PC-3 (cell line): Measurements from ENCODE around the gene RIMBP2. TPM values are rescaled to one million over a fixed set of nuclear protein-coding genes. Genes with fewer than 3 reads are reported as not detected.

Experiments
- ATAC-seq: fragments of 200-7000 bp; cut with Tn5 transposase; 2 replicates; pipeline ENCODE4 v1.9.1; 2020; ENCODE audit warnings: mild to moderate bottlenecking, moderate library complexity
- BruUV-seq: library from RNA; stranded (reverse); fragments of 400-500 nt; replicated peaks from 2 replicates; lab custom pipeline; 2021; lab: Mats Ljungman, UMichigan
- CTCF ChIA-PET: fragments of 300-600 bp; sonication (Branson Sonifier 250); formaldehyde crosslinking; loops from one replicate; lab custom pipeline; 2022; ENCODE audit warnings: antibody characterized with exemption; lab: Charles Lee
- POLR2A ChIA-PET: fragments of 300-600 bp; sonication (Branson Sonifier 250); formaldehyde crosslinking; loops from one replicate; lab custom pipeline; 2022; ENCODE audit warnings: antibody characterized with exemption; ENCODE audit not compliant: unreplicated experiment; lab: Charles Lee
- DNase-seq: peaks from one replicate; pipeline ENCODE4 v3.0.0-alpha.2; 2015
- H2AFZ ChIP-seq: fragments of 300-600 bp; sonication (generic); 2 replicates; pipeline ENCODE4 v1.6.0; 2016; ENCODE audit warnings: antibody characterized with exemption, low read length
- H3F3A ChIP-seq: fragments of 300-600 bp; sonication (generic); one replicate; pipeline ENCODE4 v1.6.0; 2017; ENCODE audit warnings: antibody characterized with exemption, low read length, control low read depth, mild to moderate bottlenecking; ENCODE audit not compliant: unreplicated experiment
- H3K27ac ChIP-seq: fragments of 300-600 bp; sonication (generic); 2 replicates; pipeline ENCODE4 v1.5.1; 2016; ENCODE audit warnings: mild to moderate bottlenecking, low read length
- H3K27me3 ChIP-seq: fragments of 300-600 bp; sonication (generic); 2 replicates; pipeline ENCODE4 v1.6.1; 2016; ENCODE audit warnings: low read length, mixed read lengths
- H3K36me3 ChIP-seq: fragments of 300-600 bp; sonication (generic); 2 replicates; pipeline ENCODE4 v1.6.1; 2016; ENCODE audit warnings: low read depth, mixed run types, low read length, mixed read lengths
- H3K4me1 ChIP-seq: fragments of 300-600 bp; sonication (generic); 2 replicates; pipeline ENCODE4 v1.5.1; 2016; ENCODE audit warnings: low read length; ENCODE audit not compliant: insufficient read depth
- H3K4me2 ChIP-seq: fragments of 300-600 bp; sonication (generic); 2 replicates; pipeline ENCODE4 v1.6.0; 2016; ENCODE audit warnings: low read length
- H3K4me3 ChIP-seq: fragments of 300-600 bp; sonication (generic); 2 replicates; pipeline ENCODE4 v1.5.1; 2016; ENCODE audit warnings: mild to moderate bottlenecking, low read length, mixed read lengths
- H3K79me2 ChIP-seq: fragments of 300-600 bp; sonication (generic); 2 replicates; pipeline ENCODE4 v1.6.1; 2017; ENCODE audit warnings: low read length, mixed read lengths
- H3K9ac ChIP-seq: fragments of 300-600 bp; sonication (generic); 2 replicates; pipeline ENCODE4 v1.6.0; 2016; ENCODE audit warnings: mild to moderate bottlenecking, low read length
- H3K9me2 ChIP-seq: fragments of 300-600 bp; sonication (generic); replicated peaks from 2 replicates; pipeline ENCODE4 v1.6.1; 2016; ENCODE audit warnings: mixed run types, low read length, mixed read lengths
- H3K9me3 ChIP-seq: fragments of 300-600 bp; sonication (generic); 2 replicates; pipeline ENCODE4 v1.6.1; 2016; ENCODE audit warnings: low read length, mixed read lengths
- H4K20me1 ChIP-seq: fragments of 300-600 bp; sonication (generic); 2 replicates; pipeline ENCODE4 v1.6.1; 2016; ENCODE audit warnings: low read length, mixed read lengths
- CTCF ChIP-seq: fragments of 300-600 bp; sonication (generic); conservative IDR thresholded peaks from 2 replicates; pipeline ENCODE4 v1.5.1; 2017; ENCODE audit warnings: antibody characterized with exemption, low read depth, mild to moderate bottlenecking, low read length
- EZH2 ChIP-seq: fragments of 300-600 bp; sonication (generic); IDR thresholded peaks from one replicate; pipeline ENCODE4 v1.6.1; 2017; ENCODE audit warnings: antibody characterized with exemption, mild to moderate bottlenecking, low read length; ENCODE audit not compliant: unreplicated experiment
- EZH2phosphoT487 ChIP-seq: fragments of 300-600 bp; sonication (generic); IDR thresholded peaks from 2 replicates; pipeline ENCODE4 v1.6.1; 2018; ENCODE audit warnings: mild to moderate bottlenecking, antibody characterized with exemption, low read length, borderline replicate concordance
- intact Hi-C: fragments of 100-400 bp; cut with micrococcal nuclease; formaldehyde crosslinking; loops from 2 replicates; pipeline ENCODE4 v1.9.0; 2023
- total RNA-seq: library from RNA; depleted of rRNA; stranded (reverse); fragments of >200 nt; gene quantifications from 2 replicates; pipeline ENCODE4 v1.2.3, GENCODE V29; 2014

The RIMBP2 gene
- total RNA-seq, 1 experiment from 2014 or later = not detected

DNA sequence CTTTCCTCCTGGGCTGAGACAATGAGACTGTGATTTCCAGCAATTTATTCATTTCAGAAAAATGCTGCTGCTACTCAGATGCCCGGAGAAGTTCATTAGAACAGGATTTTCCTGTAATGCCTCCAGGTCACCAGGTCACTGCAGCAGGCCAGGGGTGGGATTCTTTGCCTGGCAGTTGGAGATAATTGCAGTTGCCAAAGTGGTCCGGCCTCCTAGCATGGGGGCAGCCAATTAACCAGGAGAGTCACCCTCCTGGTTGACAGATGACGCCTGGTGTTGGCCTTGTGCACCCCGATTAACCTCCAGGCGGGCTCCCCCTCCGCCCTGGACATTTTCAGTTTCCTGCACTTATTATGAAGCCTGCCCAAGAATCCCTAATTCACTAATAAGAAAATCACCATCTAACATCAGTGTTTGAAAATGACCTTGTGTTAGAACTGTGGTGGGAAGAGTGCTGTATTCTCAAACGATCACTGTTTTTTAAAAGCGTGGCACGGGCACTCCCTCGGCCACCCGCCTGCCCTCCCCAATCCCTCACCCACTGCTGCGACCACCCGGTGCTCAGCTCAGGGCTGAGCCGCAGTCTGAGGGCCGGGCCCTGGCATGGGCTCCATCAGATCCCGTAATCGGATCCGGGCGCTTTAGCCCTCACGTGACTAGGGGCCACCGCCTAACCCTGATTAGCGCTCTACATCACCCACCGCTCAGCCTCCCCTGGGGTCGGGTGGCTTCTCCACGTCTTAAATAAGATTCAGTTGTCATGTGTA lies 12.9 kb downstream of the RIMBP2 start:
- Histone ChIP-seq H3K36me3 (no peaks in the 10 kb centered on the region), H4K20me1 (no peaks in the 10 kb centered on the region), H3K27ac (no peak overlapping the region), H3K79me2 (no peaks in the 10 kb centered on the region), H2AFZ (no peak overlapping the region), H3K4me1 (no peaks in the 10 kb centered on the region), H3F3A (no peaks in the 10 kb centered on the region), H3K9me3 (no peaks in the 10 kb centered on the region), H3K9me2 (no peaks in the 10 kb centered on the region), H3K4me2 (no peak overlapping the region), H3K27me3 (no peaks in the 10 kb centered on the region), H3K4me3 (no peak overlapping the region), H3K9ac (no peak overlapping the region)
- CTCF ChIA-PET = no interaction called here
- no peak for ATAC-seq
- DNase-seq = no peak
- POLR2A ChIA-PET = no interaction called here
- no TSS peak for BruUV-seq
- TF ChIP-seq CTCF = no peak
- TF ChIP-seq EZH2phosphoT487 = no peak
- no peak for TF ChIP-seq EZH2
- intact Hi-C loops = no loop called here

GRCh38 chr12:130701402-130701744 lies 14.7 kb downstream of the RIMBP2 start:
- Histone ChIP-seq H3K4me3 (no peak overlapping the region), H3K4me1 (no peaks in the 10 kb centered on the region), H3K79me2 (no peaks in the 10 kb centered on the region), H3K27me3 (no peaks in the 10 kb centered on the region), H3K4me2 (no peak overlapping the region), H3K27ac (no peak overlapping the region), H3F3A (no peaks in the 10 kb centered on the region), H3K9me3 (no peaks in the 10 kb centered on the region), H2AFZ (no peak overlapping the region), H3K9ac (no peak overlapping the region), H3K9me2 (no peaks in the 10 kb centered on the region), H4K20me1 (no peaks in the 10 kb centered on the region), H3K36me3 (no peaks in the 10 kb centered on the region)
- no peak for ATAC-seq
- no peak for DNase-seq
- intact Hi-C loops = no loop called here
- TF ChIP-seq EZH2 (no peak), EZH2phosphoT487 (no peak), CTCF (no peak)
- ChIA-PET CTCF (no interaction called here), POLR2A (no interaction called here)
- BruUV-seq = no TSS peak
